SK-N-SH (cell line): ENCODE results near the gene POLR1H. TPM values are rescaled to one million over a fixed set of nuclear protein-coding genes. Genes with fewer than 3 reads are reported as not detected.

Experiments
- CTCF ChIA-PET: fragments of 300-600, 350-600 bp; formaldehyde crosslinking; extraction: SDS; loops from one replicate; lab custom pipeline; 2021; lab: Yijun Ruan, JAX
- POLR2A ChIA-PET: fragments of 350-600 bp; sonication (Branson Sonifier 250); formaldehyde crosslinking; extraction: SDS; loops from one replicate; lab custom pipeline; 2020; ENCODE audit warnings: antibody characterized with exemption, inconsistent platforms; lab: Yijun Ruan, JAX
- DNase-seq: peaks from one replicate; pipeline ENCODE4 v3.0.0; 2012
- H2AFZ ChIP-seq: fragments of 200-600 bp; sonication (generic); 2 replicates; pipeline ENCODE4 v1.8.1; 2016; ENCODE audit warnings: antibody characterized with exemption, mild to moderate bottlenecking, low read depth
- H3F3A ChIP-seq: fragments of 200-600 bp; sonication (generic); replicated peaks from 2 replicates; pipeline ENCODE3; 2016; ENCODE audit warnings: antibody characterized with exemption, mild to moderate bottlenecking; ENCODE audit not compliant: insufficient read depth
- H3K27ac ChIP-seq, 2 experiments: fragments of 200-500 bp in 1 of 2; fragments of 200-600 bp in 1 of 2; sonication (Bioruptor generic) in 1 of 2; sonication (generic), shearing (Covaris generic) in 1 of 2; 2 replicates each; pipeline versions ENCODE4 v1.5.1 to v1.6.1; 2014 to 2016; ENCODE audit warnings: low read depth in 2 of 2, inconsistent platforms in 1 of 2, low read length in 1 of 2, mild to moderate bottlenecking in 1 of 2, mixed read lengths in 1 of 2
- H3K27me3 ChIP-seq: fragments of 200-600 bp; sonication (generic), shearing (Covaris generic); 2 replicates; pipeline ENCODE4 v1.6.1; 2016; ENCODE audit warnings: mixed run types; ENCODE audit not compliant: insufficient read depth
- H3K36me3 ChIP-seq, 2 experiments: fragments of 200-500 bp in 1 of 2; fragments of 200-600 bp in 1 of 2; sonication (Bioruptor generic) in 1 of 2; sonication (generic) in 1 of 2; replicated peaks in 1 of 2; 2 replicates each; pipeline versions ENCODE3 to v1.5.1; 2014 to 2016; ENCODE audit warnings: low read length in 1 of 2, mild to moderate bottlenecking in 1 of 2; ENCODE audit not compliant: insufficient read depth in 2 of 2, control insufficient read depth in 1 of 2
- H3K4me1 ChIP-seq, 2 experiments: fragments of 200-500 bp in 1 of 2; fragments of 200-600 bp in 1 of 2; sonication (Bioruptor generic) in 1 of 2; sonication (generic), shearing (Covaris generic) in 1 of 2; 2 replicates each; pipeline versions ENCODE4 v1.5.1 to v1.6.1; 2014 to 2016; ENCODE audit warnings: low read depth in 1 of 2, low read length in 1 of 2, mixed run types in 1 of 2; ENCODE audit not compliant: insufficient read depth in 2 of 2, control insufficient read depth in 1 of 2
- H3K4me2 ChIP-seq: fragments of 200-600 bp; sonication (generic), shearing (Covaris generic); 2 replicates; pipeline ENCODE4 v1.6.1; 2017; ENCODE audit warnings: mixed run types
- H3K4me3 ChIP-seq, 2 experiments: fragments of 200-500 bp in 1 of 2; fragments of 200-600 bp in 1 of 2; sonication (Bioruptor generic) in 1 of 2; sonication (generic), shearing (Covaris generic) in 1 of 2; 2 replicates each; pipeline versions ENCODE4 v1.5.1 to v1.8.1; 2014 to 2016; ENCODE audit warnings: low read depth in 2 of 2, inconsistent platforms in 1 of 2, low read length in 1 of 2, mild to moderate bottlenecking in 1 of 2, mixed read lengths in 1 of 2, moderate library complexity in 1 of 2
- H3K79me2 ChIP-seq: fragments of 200-600 bp; sonication (generic); 2 replicates; pipeline ENCODE4 v1.8.1; 2017; ENCODE audit warnings: mild to moderate bottlenecking; ENCODE audit not compliant: insufficient read depth
- H3K9ac ChIP-seq: fragments of 200-600 bp; sonication (generic); 2 replicates; pipeline ENCODE4 v1.6.1; 2017; ENCODE audit warnings: mixed run types
- H3K9me2 ChIP-seq: fragments of 200-600 bp; sonication (generic); 2 replicates; pipeline ENCODE4 v1.6.1; 2017; ENCODE audit warnings: mixed run types
- H3K9me3 ChIP-seq: fragments of 200-600 bp; sonication (generic); 2 replicates; pipeline ENCODE4 v1.6.1; 2017; ENCODE audit warnings: mixed run types, mild to moderate bottlenecking, moderate library complexity
- H4K20me1 ChIP-seq: fragments of 200-600 bp; sonication (generic); 2 replicates; pipeline ENCODE4 v1.6.1; 2017; ENCODE audit warnings: mild to moderate bottlenecking, mixed run types; ENCODE audit not compliant: insufficient read depth
- CHD2 ChIP-seq: fragments of 150-350 bp; IDR thresholded peaks from 2 replicates; pipeline ENCODE4 v1.6.1; 2018; ENCODE audit warnings: low read length; ENCODE audit not compliant: partially characterized antibody
- ELF1 ChIP-seq: IDR thresholded peaks from 2 replicates; pipeline ENCODE4 v1.4.0; 2012
- EP300 ChIP-seq, 2 experiments: IDR thresholded peaks; 2 replicates each; pipeline versions ENCODE4 v1.4.0 to v1.6.1; 2012; ENCODE audit warnings: borderline replicate concordance in 1 of 2, low read depth in 1 of 2, low read length in 1 of 2
- FOSL2 ChIP-seq: IDR thresholded peaks from 2 replicates; pipeline ENCODE4 v1.4.0; 2012; ENCODE audit warnings: low read depth, mild to moderate bottlenecking, moderate library complexity, borderline replicate concordance
- FOXJ3 ChIP-seq: sonication (generic); formaldehyde crosslinking; IDR thresholded peaks from 2 replicates; pipeline ENCODE4 v1.5.1; 2020; ENCODE audit warnings: mild to moderate bottlenecking, missing genetic modification reagents
- IRF3 ChIP-seq: fragments of 150-350 bp; IDR thresholded peaks from 2 replicates; pipeline ENCODE4 v1.6.1; 2016; ENCODE audit warnings: mild to moderate bottlenecking, low read depth, low read length
- JUND ChIP-seq: IDR thresholded peaks from 2 replicates; pipeline ENCODE4 v1.4.0; 2012
- NFIC ChIP-seq: IDR thresholded peaks from 2 replicates; pipeline ENCODE4 v1.4.0; 2012; ENCODE audit warnings: borderline replicate concordance
- RCOR1 ChIP-seq: fragments of 150-350 bp; IDR thresholded peaks from 2 replicates; pipeline ENCODE4 v1.6.1; 2017; ENCODE audit warnings: antibody characterized with exemption, low read length
- REST ChIP-seq: IDR thresholded peaks from 2 replicates; pipeline ENCODE4 v1.6.1; 2012; ENCODE audit warnings: mild to moderate bottlenecking, low read depth, low read length, moderate library complexity
- RFX5 ChIP-seq: IDR thresholded peaks from 2 replicates; pipeline ENCODE4 v1.6.1; 2012; ENCODE audit warnings: mild to moderate bottlenecking, improper control_type of control experiment, low read length
- RXRA ChIP-seq: IDR thresholded peaks from 2 replicates; pipeline ENCODE4 v1.4.0; 2012; ENCODE audit warnings: low read depth, mild to moderate bottlenecking, borderline replicate concordance
- SMC3 ChIP-seq: IDR thresholded peaks from 2 replicates; pipeline ENCODE4 v1.6.1; 2012; ENCODE audit warnings: low read depth, low read length, improper control_type of control experiment
- TCF12 ChIP-seq: IDR thresholded peaks from 2 replicates; pipeline ENCODE4 v1.4.0; 2012
- USF1 ChIP-seq: IDR thresholded peaks from 2 replicates; pipeline ENCODE4 v1.4.0; 2012; ENCODE audit warnings: low read depth, borderline replicate concordance
- USF2 ChIP-seq: fragments of 150-350 bp; IDR thresholded peaks from 2 replicates; pipeline ENCODE4 v1.6.1; 2017; ENCODE audit warnings: antibody characterized with exemption, low read length, low read depth, borderline replicate concordance
- YY1 ChIP-seq: IDR thresholded peaks from 2 replicates; pipeline ENCODE4 v1.4.0; 2012; ENCODE audit warnings: low read depth, mild to moderate bottlenecking
- ZBTB33 ChIP-seq: IDR thresholded peaks from 2 replicates; pipeline ENCODE4 v1.4.0; 2012; ENCODE audit warnings: low read depth, borderline replicate concordance
- WGBS: methylation state at CpG from one replicate; pipeline ENCODE4 v1.1.6; 2017; ENCODE audit warnings: low lambda C conversion rate; 5-methylcytosine and 5-hydroxymethylcytosine counted together
- polyA plus RNA-seq, 3 experiments: library from polyadenylated mRNA; depleted of rRNA; stranded (reverse); fragments of >200 nt; gene quantifications; 2 replicates each; pipeline ENCODE4 v1.2.3, GENCODE V29; 2012

Gene POLR1H
- polyA plus RNA-seq, 1 of the 3 experiments (the other 2 are of a cell fraction): 40.6 TPM

GRCh38 chr6:30044630-30045029, 16.4 kb upstream of the POLR1H start:
- H3K4me1 ChIP-seq: peaks cover 0 to 6% of the 10 kb centered on the region in 2 experiments; a peak in 1 of 4 replicates
- DNase-seq: no peak
- no peak overlapping the region for H3K9ac ChIP-seq
- H3K79me2 ChIP-seq: no peaks in the 10 kb centered on the region
- no peaks in the 10 kb centered on the region for H3F3A ChIP-seq
- H4K20me1 ChIP-seq: no peaks in the 10 kb centered on the region
- ChIA-PET POLR2A (no interaction called here), CTCF (no interaction called here)
- H3K4me2 ChIP-seq: peak overlapping the region; percentile 17; the same call in 1 of the 2 replicates
- WGBS: 23% methylated on average over 2 of the region's 2 CpGs
- H3K9me3 ChIP-seq: no peaks in the 10 kb centered on the region
- no peak overlapping the region for H2AFZ ChIP-seq
- peak overlapping the region in 1 of 2 experiments; percentile 17; a peak in 2 of 4 replicates for H3K27ac ChIP-seq
- H3K36me3 ChIP-seq: no peaks in the 10 kb centered on the region
- no peaks in the 10 kb centered on the region for H3K9me2 ChIP-seq
- TF ChIP-seq RXRA (no peak), IRF3 (no peak), FOXJ3 (CRISPR knock-in tag) (no peak), SMC3 (no peak), YY1 (no peak), NFIC (no peak), REST (no peak), ELF1 (no peak), RFX5 (no peak), TCF12 (peak; percentile 29; the same call in 1 of the 2 replicates), USF1 (no peak), JUND (no peak; the same call in 1 of the 2 replicates), FOSL2 (0 out of 2 replicates have a peak, but pooled peaks have one; percentile 33)
- no peak overlapping the region for H3K4me3 ChIP-seq
- no peaks in the 10 kb centered on the region for H3K27me3 ChIP-seq

- Histone ChIP-seq H2AFZ (no peak overlapping the region), H3K9me3 (no peaks in the 10 kb centered on the region), H3K27ac (no peak overlapping the region), H3K9ac (no peak overlapping the region), H3K4me2 (no peak overlapping the region), H3K9me2 (no peaks in the 10 kb centered on the region), H3K4me3 (no peak overlapping the region), H3K36me3 (no peaks in the 10 kb centered on the region), H4K20me1 (no peaks in the 10 kb centered on the region), H3K4me1 (peaks cover 0 to 6% of the 10 kb centered on the region in 2 experiments; a peak in 1 of 4 replicates), H3K79me2 (no peaks in the 10 kb centered on the region), H3K27me3 (no peaks in the 10 kb centered on the region), H3F3A (peaks cover 7% of the 10 kb centered on the region)
- ChIA-PET CTCF (interaction anchor here (1.2 kb wide), 1 partner anchor 34 kb away, joined by 4 read pairs; no protein-coding TSS in a partner anchor), POLR2A (no interaction called here)
- DNase-seq: no peak
- 82% methylated on average over 2 of the region's 2 CpGs for WGBS
- TF ChIP-seq IRF3 (no peak), ZBTB33 (no peak), SMC3 (no peak), JUND (no peak), USF2 (no peak), EP300 (IDR thresholded peaks at IDR 0.05; ENCODE audit: borderline replicate concordance in 1 of 2, low read depth in 1 of 2, low read length in 1 of 2) (no peak), RCOR1 (no peak), CHD2 (no peak)
These were observed 13.8 kb upstream of the POLR1H start for GRCh38 chr6:30047220-30047619.
